GM06990 (cell line): ENCODE results near the gene KRTAP5-8.
"Not testable (repeated sequence)": the region's sequence is repeated elsewhere in the genome, so short reads cannot be mapped to it uniquely, and the experiment has no call there.

Experiments
- DNase-seq: peaks from one replicate; pipeline ENCODE4 v3.0.0-alpha.2; 2011; ENCODE audit not compliant: insufficient read length; ENCODE audit errors: extremely low read depth
- H3K27me3 ChIP-seq: replicated peaks from 2 replicates; pipeline ENCODE4 v1.6.0; 2011; ENCODE audit warnings: low read length; ENCODE audit not compliant: control insufficient read depth, insufficient read depth
- H3K36me3 ChIP-seq: 2 replicates; pipeline ENCODE4 v1.5.1; 2011; ENCODE audit warnings: low read length; ENCODE audit not compliant: control insufficient read depth, insufficient read depth
- H3K4me3 ChIP-seq: replicated peaks from 2 replicates; pipeline ENCODE4 v1.5.1; 2011; ENCODE audit warnings: low read depth, mild to moderate bottlenecking, control low read depth, low read length
- TF ChIP-seq, protein P1 (sequence below): IDR thresholded peaks from 2 replicates; pipeline ENCODE4 v1.5.1; 2011; ENCODE audit warnings: low read length, control low read depth, mild to moderate bottlenecking, inconsistent platforms; ENCODE audit not compliant: insufficient read depth, poor library complexity, severe bottlenecking

Gene KRTAP5-8

DNA sequence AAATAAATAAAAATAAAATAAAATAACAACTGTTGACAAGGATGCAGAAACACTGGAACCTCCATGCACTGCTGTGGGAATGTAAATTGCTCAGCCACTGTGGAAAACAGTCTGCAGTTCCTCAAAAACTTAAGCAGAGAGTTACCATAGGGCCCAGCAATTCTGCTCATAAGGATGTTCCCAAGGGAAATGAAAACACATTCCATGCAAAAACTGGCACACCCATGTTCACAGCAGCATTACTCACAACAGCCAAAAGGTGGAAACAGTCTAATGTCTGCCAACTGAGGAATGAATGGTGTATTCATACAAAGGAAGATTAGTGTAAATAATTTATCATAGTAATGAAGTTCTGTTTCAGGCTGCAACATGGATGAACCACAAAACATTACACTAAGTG is 24.3 kb downstream of the KRTAP5-8 start:
- TF ChIP-seq, protein P1, sequence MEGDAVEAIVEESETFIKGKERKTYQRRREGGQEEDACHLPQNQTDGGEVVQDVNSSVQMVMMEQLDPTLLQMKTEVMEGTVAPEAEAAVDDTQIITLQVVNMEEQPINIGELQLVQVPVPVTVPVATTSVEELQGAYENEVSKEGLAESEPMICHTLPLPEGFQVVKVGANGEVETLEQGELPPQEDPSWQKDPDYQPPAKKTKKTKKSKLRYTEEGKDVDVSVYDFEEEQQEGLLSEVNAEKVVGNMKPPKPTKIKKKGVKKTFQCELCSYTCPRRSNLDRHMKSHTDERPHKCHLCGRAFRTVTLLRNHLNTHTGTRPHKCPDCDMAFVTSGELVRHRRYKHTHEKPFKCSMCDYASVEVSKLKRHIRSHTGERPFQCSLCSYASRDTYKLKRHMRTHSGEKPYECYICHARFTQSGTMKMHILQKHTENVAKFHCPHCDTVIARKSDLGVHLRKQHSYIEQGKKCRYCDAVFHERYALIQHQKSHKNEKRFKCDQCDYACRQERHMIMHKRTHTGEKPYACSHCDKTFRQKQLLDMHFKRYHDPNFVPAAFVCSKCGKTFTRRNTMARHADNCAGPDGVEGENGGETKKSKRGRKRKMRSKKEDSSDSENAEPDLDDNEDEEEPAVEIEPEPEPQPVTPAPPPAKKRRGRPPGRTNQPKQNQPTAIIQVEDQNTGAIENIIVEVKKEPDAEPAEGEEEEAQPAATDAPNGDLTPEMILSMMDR = no peak
- H3K27me3 ChIP-seq = no peaks in the 10 kb centered on the region
- DNase-seq = no peak

DNA sequence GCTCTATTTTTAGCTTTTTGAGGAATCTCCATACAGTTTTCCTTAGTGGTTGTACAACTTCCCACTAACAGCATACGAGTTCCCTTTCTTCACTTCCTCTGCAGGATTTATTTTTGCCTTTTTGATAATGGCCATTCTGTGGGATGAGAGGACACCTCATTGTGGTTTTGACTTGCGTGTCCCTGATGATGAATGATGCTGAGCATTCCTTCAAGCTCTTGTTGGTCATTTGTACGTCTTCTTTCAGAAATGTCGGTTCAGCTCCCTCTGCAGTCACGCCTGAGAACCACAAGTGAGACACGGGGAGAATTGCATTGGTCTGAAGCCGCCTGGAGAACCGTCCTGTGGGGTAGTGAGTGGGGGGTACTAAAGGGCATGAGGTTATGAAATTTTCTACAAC is 25.6 kb downstream of the KRTAP5-8 start:
- no peak for DNase-seq
- Histone ChIP-seq H3K27me3 (no peaks in the 10 kb centered on the region), H3K36me3 (no peaks in the 10 kb centered on the region), H3K4me3 (no peak overlapping the region)
- TF ChIP-seq, protein P1 = peak; percentile 73

More for the DNA sequence above, 24.3 kb downstream of the KRTAP5-8 start:
- Histone ChIP-seq H3K4me3 (no peak overlapping the region), H3K36me3 (no peaks in the 10 kb centered on the region)

DNA sequence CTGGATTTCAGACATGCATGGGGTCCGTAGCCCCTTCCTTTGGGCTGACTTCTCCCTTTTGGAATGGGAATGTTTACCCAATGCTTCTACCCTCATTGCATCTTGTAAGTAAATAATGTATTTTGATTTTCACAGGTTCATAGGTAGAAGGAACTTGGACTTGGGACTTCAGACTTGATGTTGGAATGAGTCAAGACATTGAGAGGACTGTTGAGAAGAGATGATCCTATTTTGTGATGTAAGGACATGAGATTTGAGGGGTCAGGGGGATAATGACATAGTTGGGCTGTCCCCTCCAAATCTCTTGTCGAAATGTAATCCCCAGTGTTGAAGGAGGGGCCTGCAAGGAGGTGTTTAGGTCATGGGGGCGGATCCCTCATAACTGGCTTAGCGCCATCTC is 26.6 kb downstream of the KRTAP5-8 start:
- Histone ChIP-seq H3K4me3 (no peak overlapping the region), H3K27me3 (no peaks in the 10 kb centered on the region), H3K36me3 (no peaks in the 10 kb centered on the region)
- TF ChIP-seq, protein P1 = no peak
- DNase-seq = no peak

DNA sequence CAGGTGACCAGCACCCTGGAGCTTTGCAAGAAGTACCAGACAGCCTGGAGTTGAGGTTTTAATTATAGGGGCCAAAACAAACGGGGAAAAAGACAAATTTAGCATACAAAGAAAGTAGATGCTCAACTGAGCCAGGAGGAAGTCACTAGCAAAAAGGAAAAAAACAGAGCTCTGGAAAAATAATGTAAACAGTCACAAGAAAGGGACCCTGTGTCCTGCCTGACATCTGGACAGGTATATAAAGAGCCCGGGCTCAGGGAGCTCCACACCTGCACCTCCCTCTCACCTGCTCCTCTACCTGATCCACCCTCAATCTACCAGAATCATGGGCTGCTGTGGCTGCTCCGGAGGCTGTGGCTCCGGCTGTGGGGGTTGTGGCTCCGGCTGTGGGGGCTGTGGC is 27.4 kb downstream of the KRTAP5-8 start, which contains the start of gene KRTAP5-10:
Gene KRTAP5-10, plus strand, starts transcription at position 301 of the 400 bp plus-strand sequence. Its CDS starts 25 bp downstream, at position 326.
- no peak for DNase-seq

DNA sequence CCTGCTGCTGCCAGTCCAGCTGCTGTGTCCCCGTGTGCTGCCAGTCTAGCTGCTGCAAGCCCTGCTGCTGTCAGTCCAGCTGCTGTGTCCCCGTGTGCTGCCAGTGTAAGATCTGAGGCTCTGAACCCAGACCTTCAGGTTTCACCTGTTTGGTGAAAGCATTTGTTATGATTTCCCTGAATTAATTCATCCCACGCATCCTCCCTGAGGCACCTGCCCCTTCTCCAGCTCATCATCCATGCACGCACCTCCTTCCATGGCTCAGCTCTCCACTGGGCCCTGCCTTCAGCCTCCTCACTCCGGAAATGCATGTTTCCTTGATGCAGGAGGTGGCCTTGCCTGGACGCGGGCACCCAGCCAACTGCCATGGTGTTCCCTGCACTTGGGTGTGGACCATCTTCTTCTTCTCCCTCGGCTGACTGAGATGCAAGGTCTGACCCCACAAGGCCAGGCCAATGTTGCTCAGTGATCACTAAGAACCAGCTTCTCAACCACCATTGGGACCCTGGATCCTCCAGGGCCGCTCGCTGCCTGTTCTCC is 28.3 kb downstream of the KRTAP5-8 start:
- no peak for DNase-seq
- TF ChIP-seq, protein P1 = no peak

More for the DNA sequence above, 27.4 kb downstream of the KRTAP5-8 start, which contains the start of gene KRTAP5-10:
- Histone ChIP-seq H3K27me3 (no peaks in the 10 kb centered on the region), H3K36me3 (no peaks in the 10 kb centered on the region), H3K4me3 (no peak within 1 kb of the TSS)
- TF ChIP-seq, protein P1 = no peak

DNA sequence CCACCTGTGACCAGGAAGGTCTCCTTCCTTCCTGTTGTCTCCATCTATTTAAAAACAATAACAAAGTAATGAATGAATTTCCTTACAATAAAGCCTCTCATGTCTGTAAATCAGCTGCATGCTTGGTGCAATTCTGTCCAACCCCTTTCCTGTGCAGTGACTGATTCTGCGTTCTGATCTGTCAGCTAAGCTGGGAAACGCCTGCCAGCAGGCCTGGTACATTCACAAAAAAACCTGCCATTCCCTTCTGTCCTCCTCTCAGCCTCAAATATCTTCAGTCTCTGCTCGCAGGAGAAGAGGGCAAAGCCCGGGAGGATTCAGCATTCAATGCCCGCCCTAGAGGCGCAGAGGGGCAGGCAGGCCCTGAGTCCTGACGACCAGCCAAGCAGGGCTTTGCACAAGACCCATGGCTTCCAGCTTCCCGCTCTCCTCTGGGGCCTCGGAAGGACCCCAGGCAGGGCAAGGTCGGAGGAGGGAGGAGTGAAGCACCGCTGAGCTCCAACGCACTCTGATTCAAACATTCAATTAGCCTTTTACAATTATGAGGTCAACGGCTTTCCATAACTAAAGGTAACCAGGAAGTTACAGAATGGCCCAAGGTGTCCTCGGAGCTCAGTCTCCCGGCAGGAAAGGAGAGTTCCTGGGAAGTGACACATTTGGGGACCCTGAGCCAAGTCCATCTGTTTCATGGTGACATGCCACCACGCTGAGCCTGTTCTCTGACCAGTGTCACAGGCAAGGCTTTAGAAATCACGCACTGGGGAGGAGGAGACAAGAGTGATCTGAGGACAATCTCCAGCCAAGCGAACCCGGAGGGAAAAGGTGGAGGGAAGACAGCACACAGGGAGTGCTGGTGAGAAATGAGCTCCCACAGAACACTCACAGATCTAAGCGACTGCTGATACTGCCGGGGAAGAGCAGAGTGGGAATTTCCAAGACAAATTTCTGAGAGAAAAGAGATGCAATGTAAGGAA is 29.1 kb downstream of the KRTAP5-8 start:
- not testable (repeated sequence) for DNase-seq, H3K36me3 ChIP-seq, H3K27me3 ChIP-seq, H3K4me3 ChIP-seq

More for the DNA sequence above, 28.3 kb downstream of the KRTAP5-8 start:
- H3K4me3 ChIP-seq = no peak overlapping the region
- no peaks in the 10 kb centered on the region for H3K27me3 ChIP-seq
- H3K36me3 ChIP-seq = no peaks in the 10 kb centered on the region

DNA sequence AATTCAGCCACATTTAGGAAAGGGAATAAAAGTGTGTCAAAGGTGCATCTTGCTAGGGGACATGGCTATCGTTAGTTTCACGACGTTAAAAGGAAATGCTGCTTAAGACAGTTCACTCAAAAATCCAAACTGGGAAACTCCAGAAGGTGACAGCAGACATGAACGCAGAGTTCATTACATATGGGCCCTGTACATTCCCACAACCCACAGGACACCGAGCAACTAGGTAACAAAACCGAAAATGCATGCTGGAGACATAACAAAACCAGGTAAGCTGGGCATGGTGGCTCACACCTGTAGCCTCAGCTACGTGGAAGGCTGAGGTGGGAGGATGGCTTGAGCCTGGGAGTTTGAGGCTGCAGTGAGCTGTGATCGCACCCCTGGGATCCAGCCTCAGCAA is 29.8 kb downstream of the KRTAP5-8 start:
- DNase-seq, H3K36me3 ChIP-seq, H3K27me3 ChIP-seq, H3K4me3 ChIP-seq: not testable (repeated sequence)
